GM21825 (cell line): ENCODE data around the gene SMIM10.
"Not testable (repeated sequence)": the region's sequence is repeated elsewhere in the genome, so short reads cannot be mapped to it uniquely, and the experiment has no call there.

Source experiments
- ATAC-seq: cut with Tn5 transposase; IDR thresholded peaks from one replicate; pipeline ENCODE4 v1.9.1; 2021; ENCODE audit warnings: mild to moderate bottlenecking, moderate library complexity; ENCODE audit not compliant: unreplicated experiment

The SMIM10 gene

GRCh38 chrX:134990801-134991481 is at the start of gene SMIM10:
SMIM10 (plus strand) TSS chrX:134990991; CDS start chrX:134991096, 105 bp downstream.
- peak; percentile 65 for ATAC-seq

- not testable (repeated sequence) for ATAC-seq
Observed at GRCh38 chrX:134946364-134946763, 44.4 kb upstream of the SMIM10 start.

- no peak for ATAC-seq
Observed at GRCh38 chrX:134948333-134949241, 42.2 kb upstream of the SMIM10 start.

GRCh38 chrX:134949271-134949670 is 41.5 kb upstream of the SMIM10 start:
- ATAC-seq = no peak

DNA sequence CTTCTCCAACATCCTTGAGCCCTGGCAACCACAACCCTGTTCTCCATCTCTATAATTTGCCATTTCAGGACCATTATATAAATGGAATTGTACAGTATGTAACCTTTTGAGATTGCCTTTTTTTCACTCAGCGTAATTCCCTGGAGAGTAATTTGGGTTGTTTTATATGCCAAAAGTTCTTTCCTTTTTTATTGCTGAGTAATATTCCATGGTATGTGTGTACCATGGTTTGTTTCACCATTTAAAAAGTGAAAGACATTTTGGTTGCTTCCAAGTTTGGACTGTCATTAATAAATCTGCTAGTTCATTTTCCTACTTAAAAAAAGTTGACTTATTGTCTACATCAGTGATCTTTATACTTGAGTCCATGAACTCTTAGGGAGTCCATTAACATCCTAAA is 33.0 kb upstream of the SMIM10 start:
- ATAC-seq = no peak

GRCh38 chrX:134960366-134960765 is 30.4 kb upstream of the SMIM10 start:
- not testable (repeated sequence) for ATAC-seq

DNA sequence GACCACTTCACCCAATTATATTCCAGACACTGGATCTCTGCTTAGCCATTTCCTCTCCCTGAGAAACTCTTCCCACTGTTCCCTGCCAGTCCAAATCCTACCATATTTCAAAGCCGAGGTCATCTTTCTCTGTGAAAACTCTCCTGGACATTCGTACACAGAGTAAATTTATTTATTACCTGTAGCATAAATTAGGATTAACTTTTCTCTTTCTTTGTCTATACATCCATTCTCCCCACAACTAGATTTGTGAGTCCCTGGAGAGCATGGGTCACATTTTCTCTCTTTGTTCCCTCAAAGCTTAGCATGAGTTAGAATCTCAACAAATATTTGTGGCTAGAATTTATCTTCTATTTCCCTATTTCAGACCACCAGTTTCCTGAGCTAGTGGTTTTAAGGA is 27.8 kb upstream of the SMIM10 start:
- ATAC-seq = no peak

GRCh38 chrX:134969726-134970125 is 21.1 kb upstream of the SMIM10 start:
- no peak for ATAC-seq

DNA sequence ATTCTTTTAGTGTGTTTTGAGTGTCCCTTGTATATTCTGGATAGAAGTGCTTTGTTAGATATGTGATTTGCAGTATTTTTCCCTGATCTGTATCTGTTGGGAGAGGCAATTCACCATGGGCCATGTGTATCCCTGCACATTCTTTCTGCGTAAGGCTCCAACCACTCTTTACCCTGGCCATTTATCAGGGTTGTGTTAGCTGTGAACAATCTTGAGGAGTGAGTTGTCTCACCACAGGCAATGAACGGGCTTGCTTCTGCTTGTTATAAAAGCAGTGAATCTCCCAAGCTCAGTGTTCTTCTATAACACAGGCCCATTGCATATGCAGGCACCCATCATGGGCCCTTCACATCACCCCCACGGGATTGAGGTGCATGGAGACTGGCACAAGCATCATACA is 18.9 kb upstream of the SMIM10 start:
- no peak for ATAC-seq

DNA sequence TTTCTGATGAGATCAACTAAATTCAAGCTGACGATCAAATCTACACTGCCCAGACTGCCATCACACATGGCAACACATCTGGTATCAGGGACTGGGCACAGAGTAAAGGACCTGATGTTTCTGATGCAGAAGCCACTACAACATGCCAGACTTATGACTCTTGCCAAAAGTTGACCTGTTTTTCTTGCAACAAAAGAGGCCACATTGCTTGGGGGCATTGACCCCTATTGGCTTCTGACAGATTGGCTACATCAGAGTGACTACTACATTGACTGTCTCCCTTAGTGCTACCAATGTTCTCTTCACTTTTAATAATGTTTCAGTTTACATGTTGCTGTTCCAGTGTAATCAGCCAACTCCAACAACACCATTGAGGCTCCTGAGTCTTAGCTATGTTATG is 15.3 kb upstream of the SMIM10 start:
- no peak for ATAC-seq

- ATAC-seq = no peak
Observed at GRCh38 chrX:134981910-134982309, 8.9 kb upstream of the SMIM10 start.

DNA sequence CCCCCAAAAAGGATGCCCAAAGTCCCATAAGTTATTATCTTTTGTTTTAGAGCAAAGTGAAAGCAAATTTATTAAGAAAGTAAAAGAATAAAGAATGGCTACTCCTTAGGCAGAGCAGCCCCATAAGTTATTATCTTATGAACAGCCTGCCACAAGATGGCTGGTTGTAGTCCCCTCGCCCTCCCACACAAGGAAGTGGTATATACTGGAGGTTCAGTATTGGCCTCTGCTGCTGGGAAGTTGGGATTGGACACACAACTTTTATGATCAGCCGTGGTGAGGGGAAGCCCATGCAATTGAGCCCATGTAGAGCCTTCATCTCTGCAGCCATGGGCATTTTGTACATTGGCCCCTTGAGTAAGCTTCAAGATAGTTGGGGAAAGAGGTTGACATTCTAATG is 8.0 kb upstream of the SMIM10 start:
- ATAC-seq = no peak

- ATAC-seq = no peak
Observed at GRCh38 chrX:134985479-134985878, 5.3 kb upstream of the SMIM10 start.

GRCh38 chrX:134990475-134990800 is 353 bp upstream of the SMIM10 start:
- no peak for ATAC-seq

DNA sequence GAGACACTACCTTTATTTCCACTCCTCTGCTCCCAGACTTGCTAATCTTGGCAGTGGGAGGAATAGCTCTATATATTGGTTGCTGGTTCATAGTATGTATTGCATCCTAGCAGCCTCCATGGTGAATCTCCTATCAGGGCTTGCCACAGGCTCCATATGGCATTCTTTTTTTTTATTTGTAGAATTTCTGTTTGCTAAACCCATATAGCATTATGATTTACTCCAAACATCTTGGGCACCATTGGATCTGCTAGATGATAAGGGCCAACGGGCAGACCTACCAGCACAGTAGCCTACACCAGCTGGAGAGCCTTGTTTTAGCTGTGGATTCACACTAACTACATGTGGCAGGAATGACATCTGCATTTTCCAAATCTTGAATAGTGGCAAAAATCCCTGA is 6.9 kb downstream of the SMIM10 start:
- no peak for ATAC-seq

- ATAC-seq = no peak
Observed at GRCh38 chrX:134998246-134998645, 7.5 kb downstream of the SMIM10 start.

DNA sequence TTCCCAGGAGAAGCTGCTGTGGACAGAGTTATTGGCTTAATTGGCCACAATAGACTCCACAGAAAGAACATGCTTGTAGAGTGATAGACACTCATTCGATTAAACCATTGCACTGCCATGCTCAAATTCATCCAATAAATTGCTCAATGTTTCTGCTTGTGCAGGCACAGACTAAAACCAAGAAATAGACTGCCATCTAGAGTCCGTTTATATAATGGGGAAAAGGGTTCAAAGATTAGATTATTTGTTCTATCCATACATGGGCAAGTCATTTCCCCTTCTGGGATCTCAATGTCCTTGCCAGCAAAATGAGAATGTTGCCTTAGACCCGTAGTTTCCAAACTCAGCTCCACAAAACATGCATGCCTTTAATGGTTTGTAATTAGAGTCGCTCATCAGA is 8.7 kb downstream of the SMIM10 start:
- no peak for ATAC-seq

GRCh38 chrX:135000516-135000915 is 9.7 kb downstream of the SMIM10 start:
- ATAC-seq = no peak

DNA sequence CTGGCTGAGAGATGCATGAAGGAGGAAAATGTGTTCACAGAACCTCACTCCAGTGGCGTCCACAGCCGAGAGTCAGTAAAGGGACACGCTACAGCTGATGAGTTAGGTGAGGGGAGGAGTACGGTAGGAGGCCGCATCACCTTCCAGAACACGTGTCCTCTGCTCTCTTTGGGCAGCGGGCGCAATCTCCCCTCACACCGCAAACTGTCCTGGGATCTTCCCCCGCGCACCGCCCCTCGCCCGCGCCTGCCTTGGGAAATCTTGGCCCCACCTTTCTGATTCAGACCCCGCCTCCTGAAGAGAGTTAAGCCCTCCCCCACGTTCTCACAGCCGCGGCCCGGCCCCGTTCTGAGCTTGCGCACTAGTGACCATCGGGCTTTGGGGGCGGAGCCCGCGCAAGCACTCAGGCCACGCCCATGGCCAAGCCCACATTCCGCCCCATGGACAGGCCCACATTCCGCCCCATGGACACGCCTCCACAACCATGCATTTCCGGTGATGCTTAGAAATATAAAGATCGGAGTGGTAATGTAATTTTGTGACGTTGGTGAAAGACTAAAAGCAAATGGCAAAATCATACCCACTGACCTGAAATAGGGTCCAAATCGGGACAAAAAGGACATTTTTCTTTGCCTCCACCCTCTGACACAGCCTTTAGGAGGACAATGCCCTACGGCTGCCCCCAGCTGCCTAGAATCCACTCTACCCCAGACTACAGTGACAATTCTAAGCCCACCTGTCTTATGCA is 13.3 kb downstream of the SMIM10 start:
- ATAC-seq = peak; percentile 91

- ATAC-seq = no peak
Observed at GRCh38 chrX:135006187-135006586, 15.4 kb downstream of the SMIM10 start.

DNA sequence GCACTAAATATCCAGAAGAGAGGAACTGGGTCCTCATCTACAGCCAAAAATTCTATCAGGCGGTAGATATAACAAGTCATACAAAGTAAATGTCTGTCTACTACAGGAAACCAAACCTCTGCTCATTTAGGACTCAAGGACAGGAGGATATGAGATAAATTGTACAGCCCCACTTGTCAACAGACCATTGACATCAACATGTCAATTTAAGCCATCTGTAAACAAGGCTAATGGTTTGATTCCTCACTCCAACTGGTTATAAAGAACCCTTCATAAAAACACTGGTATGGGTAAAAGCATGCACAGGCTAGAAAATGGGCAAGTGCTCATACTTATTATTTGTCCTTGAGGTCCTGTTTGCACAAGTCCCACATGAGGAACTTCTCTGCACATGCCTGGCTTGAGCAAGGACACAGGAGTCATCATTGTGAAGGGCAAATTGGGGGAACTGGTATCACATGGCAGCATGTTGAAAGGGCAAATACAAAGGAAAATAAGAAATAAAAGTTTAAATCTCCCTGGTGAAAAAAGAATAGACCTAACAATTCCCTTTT is 18.3 kb downstream of the SMIM10 start:
- no peak for ATAC-seq
